Spleen (tissue), 11 donors: ENCODE data around the gene AP1S1. TPM values are rescaled to one million over a fixed set of nuclear protein-coding genes. Genes with fewer than 3 reads are reported as not detected.

Source experiments
- DNase-seq: peaks from one replicate; pipeline ENCODE4 v3.0.0-alpha.2; 2020
- H3K27ac ChIP-seq, 8 donors: fragments of 200-600 bp; sonication (generic) in 7 of 8; 1 replicate in 4 of 8; 2 replicates in 4 of 8; pipeline versions ENCODE4 v1.5.0 to v1.8.0; 2016 to 2021; ENCODE audit warnings: inconsistent platforms in 4 of 8, mild to moderate bottlenecking in 4 of 8, moderate library complexity in 1 of 8
- H3K27me3 ChIP-seq, 7 donors: fragments of 200-600 bp; sonication (generic) in 6 of 7; replicated peaks in 1 of 7; 1 replicate in 4 of 7; 2 replicates in 3 of 7; pipeline versions ENCODE4 v1.5.0 to v1.8.0; 2016 to 2021; ENCODE audit warnings: inconsistent platforms in 3 of 7, mild to moderate bottlenecking in 1 of 7
- H3K36me3 ChIP-seq, 6 donors: fragments of 200-600 bp; sonication (generic) in 5 of 6; 1 replicate in 4 of 6; 2 replicates in 2 of 6; pipeline versions ENCODE4 v1.5.0 to v1.8.0; 2016 to 2021; ENCODE audit warnings: inconsistent platforms in 2 of 6
- H3K4me1 ChIP-seq, 6 donors: fragments of 200-600 bp; sonication (generic) in 5 of 6; 1 replicate in 3 of 6; 2 replicates in 3 of 6; pipeline versions ENCODE4 v1.5.0 to v1.8.0; 2016 to 2021; ENCODE audit warnings: inconsistent platforms in 3 of 6
- H3K4me3 ChIP-seq, 8 donors: fragments of 200-600 bp; sonication (generic) in 7 of 8; 1 replicate in 4 of 8; 2 replicates in 4 of 8; pipeline versions ENCODE4 v1.5.0 to v1.8.0; 2016 to 2021; ENCODE audit warnings: inconsistent platforms in 4 of 8, mild to moderate bottlenecking in 4 of 8, moderate library complexity in 2 of 8
- H3K9me3 ChIP-seq, 8 donors: fragments of 200-600 bp; sonication (generic) in 7 of 8; 1 replicate in 4 of 8; 2 replicates in 4 of 8; pipeline versions ENCODE4 v1.5.0 to v1.8.0; 2016 to 2021; ENCODE audit warnings: inconsistent platforms in 4 of 8
- POLR2A ChIP-seq, 3 donors: fragments of 450-650 bp; IDR thresholded peaks; one replicate each; pipeline ENCODE4 v1.5.1; 2017; ENCODE audit warnings: antibody characterized with exemption in 3 of 3, mild to moderate bottlenecking in 1 of 3
- POLR2AphosphoS5 ChIP-seq, 3 donors: sonication (generic); formaldehyde crosslinking; IDR thresholded peaks; one replicate each; pipeline ENCODE4 v1.5.1; 2017; ENCODE audit warnings: antibody characterized with exemption in 3 of 3
- WGBS, 5 donors: extraction: QIAGEN DNeasy Blood & Tissue Kit in 3 of 5; methylation state at CpG; one replicate each; pipeline versions ENCODE4 v1.1.5 to v1.1.7; 2013 to 2018; 5-methylcytosine and 5-hydroxymethylcytosine counted together
- intact Hi-C: fragments of 100-400 bp; cut with DNase I; formaldehyde crosslinking; loops from one replicate; pipeline ENCODE4 v1.15.0; 2023; ENCODE audit warnings: low total_unique reads
- polyA plus RNA-seq, 3 donors: library from polyadenylated mRNA; stranded (reverse); fragments of 200-250 nt; gene quantifications; one replicate each; pipeline ENCODE4 v1.2.1, GENCODE V29; 2013
- total RNA-seq, 7 donors: library from RNA; depleted of rRNA in 3 of 7; stranded (reverse); fragments of >200 nt in 3 of 7; fragmentation: NEBNext Ultra II Directional in 4 of 7; extraction: Animal tissue kit (Norgen Biotek cat#: 25700) in 4 of 7; gene quantifications; one replicate each; pipeline versions ENCODE4 v1.1.0 to v1.2.1, GENCODE V29; 2016 to 2021
- TF ChIP-seq, protein P1 (sequence below), 11 experiments: fragments of 200-600 bp in 7 of 11; fragments of 450-650 bp in 4 of 11; sonication (generic) in 4 of 11; IDR thresholded peaks in 8 of 11; conservative IDR thresholded peaks in 3 of 11; 1 replicate in 7 of 11; 2 replicates in 4 of 11; pipeline versions ENCODE4 v1.4.0 to v1.8.0; 2016 to 2021; ENCODE audit warnings: antibody characterized with exemption in 11 of 11, inconsistent platforms in 4 of 11, mild to moderate bottlenecking in 1 of 11
- donor health status: healthy with polysubstance abuse.
- donor health status: DM: no; HTN: no; CAD: no; lungs with moderate emphysema.
- donor health status: DM: no; HTN: no; CAD: no.
- donor health status: Bipolar disorder and iron deficiency.
- donor health status: healthy.
- donor health status: DM: no; HTN: no; CAD: no.
- donor health status: DM: yes; HTN: yes; CAD: no.

The AP1S1 gene
- total and polyA plus RNA-seq, 10 donors = 15.4 to 49.5 (median 31.0) TPM

DNA sequence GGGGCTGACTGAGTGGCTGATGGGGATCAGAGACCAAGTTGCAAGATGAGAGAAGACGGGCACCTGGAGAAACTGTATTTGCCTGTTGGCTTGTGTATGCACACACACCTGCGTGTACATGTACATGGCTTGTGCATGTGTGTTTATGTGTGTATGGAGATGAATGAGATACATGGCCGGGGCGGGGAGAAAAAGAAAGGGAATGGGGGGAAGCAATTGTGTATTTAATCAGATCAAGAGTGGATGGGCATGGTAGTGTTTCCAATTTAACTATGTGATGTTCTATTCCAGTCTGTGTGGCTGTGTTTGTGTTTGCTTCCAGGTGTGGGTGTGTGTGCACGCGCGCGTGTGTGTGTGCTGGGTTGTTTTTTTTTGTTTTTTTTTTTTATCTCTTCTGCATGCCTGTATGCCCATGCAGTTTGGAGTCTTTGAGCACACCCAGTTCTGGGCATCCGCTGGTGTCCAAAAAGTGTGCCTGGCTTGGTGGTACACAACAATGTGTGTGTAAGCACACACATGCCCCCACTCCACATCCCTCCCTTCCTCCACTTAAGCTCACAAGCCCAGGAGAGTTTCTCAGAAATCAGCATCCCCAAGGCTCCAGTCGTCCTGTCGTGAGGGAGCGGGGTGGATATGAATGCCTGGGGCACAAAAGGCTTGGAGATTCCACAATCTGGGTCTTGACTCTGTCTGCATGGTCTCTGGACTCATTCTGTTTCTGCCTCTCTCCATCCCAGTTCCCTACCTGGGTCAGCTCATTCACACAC lies 13.6 kb downstream of the AP1S1 start:
- no peak overlapping the region for H3K27ac ChIP-seq
- TF ChIP-seq, protein P1, sequence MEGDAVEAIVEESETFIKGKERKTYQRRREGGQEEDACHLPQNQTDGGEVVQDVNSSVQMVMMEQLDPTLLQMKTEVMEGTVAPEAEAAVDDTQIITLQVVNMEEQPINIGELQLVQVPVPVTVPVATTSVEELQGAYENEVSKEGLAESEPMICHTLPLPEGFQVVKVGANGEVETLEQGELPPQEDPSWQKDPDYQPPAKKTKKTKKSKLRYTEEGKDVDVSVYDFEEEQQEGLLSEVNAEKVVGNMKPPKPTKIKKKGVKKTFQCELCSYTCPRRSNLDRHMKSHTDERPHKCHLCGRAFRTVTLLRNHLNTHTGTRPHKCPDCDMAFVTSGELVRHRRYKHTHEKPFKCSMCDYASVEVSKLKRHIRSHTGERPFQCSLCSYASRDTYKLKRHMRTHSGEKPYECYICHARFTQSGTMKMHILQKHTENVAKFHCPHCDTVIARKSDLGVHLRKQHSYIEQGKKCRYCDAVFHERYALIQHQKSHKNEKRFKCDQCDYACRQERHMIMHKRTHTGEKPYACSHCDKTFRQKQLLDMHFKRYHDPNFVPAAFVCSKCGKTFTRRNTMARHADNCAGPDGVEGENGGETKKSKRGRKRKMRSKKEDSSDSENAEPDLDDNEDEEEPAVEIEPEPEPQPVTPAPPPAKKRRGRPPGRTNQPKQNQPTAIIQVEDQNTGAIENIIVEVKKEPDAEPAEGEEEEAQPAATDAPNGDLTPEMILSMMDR (IDR thresholded peaks at IDR 0.05 in 8 of 11, conservative IDR thresholded peaks at IDR 0.05 in 3 of 11) = no peak
- TF ChIP-seq POLR2A (IDR thresholded peaks at IDR 0.05) (no peak), POLR2AphosphoS5 (IDR thresholded peaks at IDR 0.05) (no peak)
- H3K27me3 ChIP-seq = peaks cover 16 to 100% (median 100%) of the 10 kb centered on the region in 7 donors
- H3K4me1 ChIP-seq = peaks cover 47 to 84% (median 69%) of the 10 kb centered on the region in 6 donors
- 3 to 12% (median 6%) methylated on average over 12 of the region's 12 CpGs for WGBS, 5 donors
- no peak overlapping the region for H3K4me3 ChIP-seq
- no peaks in the 10 kb centered on the region for H3K36me3 ChIP-seq
- DNase-seq = no peak
- H3K9me3 ChIP-seq = peaks cover 0 to 6% (median 0%) of the 10 kb centered on the region in 8 donors
- intact Hi-C loops = no loop called here

DNA sequence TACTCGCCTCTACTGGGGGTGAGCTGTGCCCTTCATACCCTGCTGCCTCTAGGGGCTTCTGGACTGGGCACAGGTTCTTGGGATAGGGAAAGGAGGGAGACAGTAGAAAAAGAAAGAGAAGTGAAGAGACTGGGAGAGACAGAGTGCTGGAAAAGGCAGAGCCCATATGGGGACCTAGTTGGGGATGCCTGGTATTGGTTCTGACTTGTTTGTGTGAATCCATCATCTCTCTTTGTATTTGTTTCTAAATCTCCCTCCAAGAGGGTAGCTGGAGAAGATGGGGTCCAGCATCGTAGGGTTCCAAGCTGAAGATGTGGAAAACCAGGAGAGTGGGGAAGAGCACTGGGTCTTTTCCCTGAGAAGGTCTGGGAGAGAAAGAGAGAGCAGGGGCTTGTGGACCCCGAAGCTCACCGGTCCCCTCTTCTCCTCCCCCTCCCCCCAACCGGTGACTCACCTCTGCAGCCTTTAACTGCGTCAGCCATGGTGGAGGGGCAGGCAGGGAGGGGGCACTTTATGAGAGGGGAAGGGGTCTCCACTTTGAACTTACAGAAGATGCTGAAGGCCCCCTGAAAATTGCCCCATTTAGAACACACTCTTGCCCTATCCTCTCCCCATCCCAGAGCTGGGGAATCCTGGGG lies 14.3 kb downstream of the AP1S1 start:
- DNase-seq = no peak
- intact Hi-C loops = no loop called here
- Histone ChIP-seq H3K36me3 (no peaks in the 10 kb centered on the region), H3K27ac (no peak overlapping the region), H3K4me3 (no peak overlapping the region), H3K9me3 (peaks cover 0 to 6% (median 0%) of the 10 kb centered on the region in 8 donors), H3K4me1 (peaks cover 54 to 84% (median 69%) of the 10 kb centered on the region in 6 donors), H3K27me3 (peaks cover 19 to 100% (median 100%) of the 10 kb centered on the region in 7 donors)
- no peak for TF ChIP-seq POLR2A (IDR thresholded peaks at IDR 0.05)
- no peak for TF ChIP-seq POLR2AphosphoS5 (IDR thresholded peaks at IDR 0.05)
- TF ChIP-seq, protein P1 (IDR thresholded peaks at IDR 0.05 in 8 of 11, conservative IDR thresholded peaks at IDR 0.05 in 3 of 11) = no peak
- 2 to 7% (median 3%) methylated on average over 6 of the region's 6 CpGs for WGBS, 5 donors

DNA sequence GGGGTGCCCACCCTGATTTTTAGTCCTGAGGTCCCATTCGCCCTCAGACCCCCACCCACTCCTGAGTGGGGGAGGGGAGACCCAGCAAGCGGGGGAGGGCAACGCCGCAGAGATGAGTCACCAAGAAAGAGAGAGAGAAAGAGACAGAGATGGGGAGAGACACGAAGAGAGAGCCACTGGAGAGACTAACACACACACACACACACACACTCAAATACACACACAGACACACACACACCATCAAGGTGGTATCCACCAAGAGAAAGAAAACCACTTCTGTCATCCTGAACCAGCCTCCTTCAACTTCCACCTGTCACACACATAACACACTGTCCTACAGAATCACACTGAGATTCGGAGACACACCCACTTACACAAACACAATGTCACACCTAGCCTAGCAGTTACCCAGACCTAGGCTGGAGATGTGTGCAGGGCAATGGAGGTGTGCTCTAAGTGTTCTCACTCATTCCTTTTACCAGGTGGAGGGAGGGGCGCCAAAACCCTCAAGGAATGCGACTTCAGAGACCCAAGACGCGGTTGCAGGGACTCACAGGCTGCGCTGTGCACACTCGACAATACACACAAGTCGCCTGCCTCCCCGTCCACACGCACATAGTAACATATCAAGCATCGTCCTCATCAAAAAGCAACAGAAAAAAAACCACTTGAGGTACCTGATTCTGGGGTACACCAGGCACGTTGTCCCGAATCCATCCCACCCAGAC lies 15.0 kb downstream of the AP1S1 start:
- 3 to 6% (median 4%) methylated on average over 17 to 18 of the region's 18 CpGs for WGBS, 5 donors
- Histone ChIP-seq H3K27me3 (peaks cover 22 to 100% (median 100%) of the 10 kb centered on the region in 7 donors), H3K4me3 (no peak overlapping the region), H3K9me3 (peaks cover 0 to 9% (median 0%) of the 10 kb centered on the region in 8 donors), H3K36me3 (no peaks in the 10 kb centered on the region), H3K27ac (no peak overlapping the region), H3K4me1 (peaks cover 47 to 84% (median 69%) of the 10 kb centered on the region in 6 donors)
- intact Hi-C loops = no loop called here
- DNase-seq = no peak
- TF ChIP-seq, protein P1 (IDR thresholded peaks at IDR 0.05 in 8 of 11, conservative IDR thresholded peaks at IDR 0.05 in 3 of 11) = no peak
- no peak for TF ChIP-seq POLR2AphosphoS5 (IDR thresholded peaks at IDR 0.05)
- no peak for TF ChIP-seq POLR2A (IDR thresholded peaks at IDR 0.05)
